GM18909 (cell line): Measurements from ENCODE around the gene MAD1L1.

Experiments used
- ATAC-seq: cut with Tn5 transposase; IDR thresholded peaks from one replicate; pipeline ENCODE4 v1.9.1; 2021; ENCODE audit warnings: mild to moderate bottlenecking; ENCODE audit not compliant: unreplicated experiment, poor library complexity

Gene MAD1L1

GRCh38 chr7:1853986-1854865, 378.5 kb downstream of the MAD1L1 start:
- no peak for ATAC-seq

- no peak for ATAC-seq
Observed at GRCh38 chr7:1853431-1853985, 379.2 kb downstream of the MAD1L1 start.

GRCh38 chr7:1852517-1853430, 380.0 kb downstream of the MAD1L1 start:
- ATAC-seq, result no peak

- no peak for ATAC-seq
Observed at GRCh38 chr7:1851721-1852516, 380.8 kb downstream of the MAD1L1 start.

GRCh38 chr7:1850976-1851571, 381.7 kb downstream of the MAD1L1 start:
- no peak for ATAC-seq

- no peak for ATAC-seq
Observed at GRCh38 chr7:1850111-1850975, 382.4 kb downstream of the MAD1L1 start.

GRCh38 chr7:1849351-1850041, 383.2 kb downstream of the MAD1L1 start:
- no peak for ATAC-seq

- ATAC-seq, result no peak
Observed at GRCh38 chr7:1848911-1849311, 383.8 kb downstream of the MAD1L1 start.

- no peak for ATAC-seq
Observed at GRCh38 chr7:1848013-1848640, 384.6 kb downstream of the MAD1L1 start.

GRCh38 chr7:1847260-1848001, 385.3 kb downstream of the MAD1L1 start:
- ATAC-seq, result no peak

GRCh38 chr7:1846331-1847065, 386.2 kb downstream of the MAD1L1 start:
- ATAC-seq, result no peak

GRCh38 chr7:1845536-1846311, 387.0 kb downstream of the MAD1L1 start:
- ATAC-seq, result no peak

GRCh38 chr7:1844951-1845390, 387.8 kb downstream of the MAD1L1 start:
- no peak for ATAC-seq

GRCh38 chr7:1844336-1844950, 388.3 kb downstream of the MAD1L1 start:
- no peak for ATAC-seq

- no peak for ATAC-seq
Observed at GRCh38 chr7:1843921-1844335, 388.8 kb downstream of the MAD1L1 start.
